Spleen (tissue), 7 donors: ENCODE results near the gene KCNQ1.

Source experiments
- CTCF ChIP-seq, 11 experiments: fragments of 200-600 bp in 7 of 11; fragments of 450-650 bp in 4 of 11; sonication (generic) in 4 of 11; IDR thresholded peaks in 8 of 11; conservative IDR thresholded peaks in 3 of 11; 1 replicate in 7 of 11; 2 replicates in 4 of 11; pipeline versions ENCODE4 v1.4.0 to v1.8.0; 2016 to 2021; ENCODE audit warnings: antibody characterized with exemption in 11 of 11, inconsistent platforms in 4 of 11, mild to moderate bottlenecking in 1 of 11
- POLR2AphosphoS5 ChIP-seq, 3 donors: sonication (generic); formaldehyde crosslinking; IDR thresholded peaks; one replicate each; pipeline ENCODE4 v1.5.1; 2017; ENCODE audit warnings: antibody characterized with exemption in 3 of 3
- donor health status: DM: no; HTN: no; CAD: no; lungs with moderate emphysema.
- donor health status: DM: no; HTN: no; CAD: no.
- donor health status: DM: no; HTN: no; CAD: no.

- no peak for TF ChIP-seq CTCF (IDR thresholded peaks at IDR 0.05 in 8 of 11, conservative IDR thresholded peaks at IDR 0.05 in 3 of 11)
- no peak for TF ChIP-seq POLR2AphosphoS5 (IDR thresholded peaks at IDR 0.05)
Measured at GRCh38 chr11:2666828-2667570, 222.2 kb downstream of the KCNQ1 start.
